Central memory CD8-positive, alpha-beta T cell (primary cell): ENCODE data around the gene TNFAIP3.

Experiments
- ATAC-seq: fragments of 150-1000 bp; cut with Tn5 transposase; replicated peaks from 2 replicates; pipeline ENCODE4 v1.10.0; 2022; ENCODE audit warnings: mild to moderate bottlenecking, moderate FRiP score, moderate number of reproducible peaks; ENCODE audit not compliant: poor library complexity, severe bottlenecking; ENCODE audit errors: extremely low read depth
- DNase-seq, 2 donors: peaks; one replicate each; pipeline ENCODE4 v3.0.0; 2021; ENCODE audit warnings: low spot score in 2 of 2
- H3K27ac Mint-ChIP-seq: one replicate; pipeline ENCODE4 v1.8.0; 2022; ENCODE audit warnings: low read depth, mild to moderate bottlenecking, moderate library complexity, mixed read lengths
- H3K27me3 Mint-ChIP-seq: one replicate; pipeline ENCODE4 v1.8.0; 2022; ENCODE audit warnings: mixed read lengths
- H3K36me3 Mint-ChIP-seq: one replicate; pipeline ENCODE4 v1.8.0; 2022; ENCODE audit warnings: mild to moderate bottlenecking, moderate library complexity, mixed read lengths; ENCODE audit not compliant: insufficient read depth
- H3K4me1 Mint-ChIP-seq: one replicate; pipeline ENCODE4 v1.8.0; 2022; ENCODE audit warnings: mixed read lengths
- H3K4me3 Mint-ChIP-seq: one replicate; pipeline ENCODE4 v1.8.0; 2022; ENCODE audit warnings: mild to moderate bottlenecking, moderate library complexity, mixed read lengths
- H3K9me3 Mint-ChIP-seq: one replicate; pipeline ENCODE4 v1.8.0; 2022; ENCODE audit warnings: mixed read lengths

The TNFAIP3 gene

GRCh38 chr6:137866914-137867684, at the start of gene TNFAIP3:
Gene TNFAIP3 (plus strand): TSS chr6:137867259. CDS start chr6:137871228, 3,969 bp downstream.
- ATAC-seq: peak; percentile 64
- peak; percentile 86 to 96 for DNase-seq
- Mint-ChIP-seq H3K27me3 (no peaks in the 10 kb centered on the region), H3K4me1 (peaks cover 61% of the 10 kb centered on the region), H3K9me3 (no peaks in the 10 kb centered on the region), H3K4me3 (peak within 1 kb of the TSS; percentile 86), H3K36me3 (peaks cover 61% of the 10 kb centered on the region), H3K27ac (peak within 1 kb of the TSS; percentile 99)

- Mint-ChIP-seq H3K27ac (peak overlapping the region; percentile 94), H3K4me3 (no peak overlapping the region), H3K27me3 (no peaks in the 10 kb centered on the region), H3K9me3 (no peaks in the 10 kb centered on the region), H3K36me3 (peaks cover 11% of the 10 kb centered on the region), H3K4me1 (peaks cover 54% of the 10 kb centered on the region)
- DNase-seq (no peak), ATAC-seq (no peak)
These were observed 48.6 kb upstream of the TNFAIP3 start for GRCh38 chr6:137818440-137818839.

GRCh38 chr6:137819740-137820139, 47.3 kb upstream of the TNFAIP3 start:
- Mint-ChIP-seq H3K27ac (peak overlapping the region; percentile 94), H3K4me1 (peaks cover 67% of the 10 kb centered on the region), H3K4me3 (no peak overlapping the region), H3K9me3 (no peaks in the 10 kb centered on the region), H3K27me3 (no peaks in the 10 kb centered on the region), H3K36me3 (peaks cover 23% of the 10 kb centered on the region)
- peak in 1 of 2 donors; percentile 52 for DNase-seq
- peak; percentile 44 for ATAC-seq

- no peak for ATAC-seq
- peaks cover 25% of the 10 kb centered on the region for H3K36me3 Mint-ChIP-seq
- H3K27me3 Mint-ChIP-seq: no peaks in the 10 kb centered on the region
- DNase-seq: no peak
- peak overlapping the region; percentile 94 for H3K27ac Mint-ChIP-seq
- no peaks in the 10 kb centered on the region for H3K9me3 Mint-ChIP-seq
- no peak overlapping the region for H3K4me3 Mint-ChIP-seq
- peaks cover 70% of the 10 kb centered on the region for H3K4me1 Mint-ChIP-seq
These were observed 46.6 kb upstream of the TNFAIP3 start for GRCh38 chr6:137820425-137820824.

GRCh38 chr6:137820952-137821351, 46.1 kb upstream of the TNFAIP3 start:
- no peak for DNase-seq
- Mint-ChIP-seq H3K4me1 (peaks cover 67% of the 10 kb centered on the region), H3K27ac (peak overlapping the region; percentile 94), H3K36me3 (peaks cover 25% of the 10 kb centered on the region), H3K27me3 (no peaks in the 10 kb centered on the region), H3K4me3 (no peak overlapping the region), H3K9me3 (no peaks in the 10 kb centered on the region)
- no peak for ATAC-seq

GRCh38 chr6:137821491-137821890, 45.6 kb upstream of the TNFAIP3 start:
- DNase-seq: no peak
- no peaks in the 10 kb centered on the region for H3K27me3 Mint-ChIP-seq
- no peaks in the 10 kb centered on the region for H3K9me3 Mint-ChIP-seq
- H3K4me3 Mint-ChIP-seq: no peak overlapping the region
- ATAC-seq: no peak
- peak overlapping the region; percentile 59 for H3K27ac Mint-ChIP-seq
- peaks cover 62% of the 10 kb centered on the region for H3K4me1 Mint-ChIP-seq
- H3K36me3 Mint-ChIP-seq: peaks cover 23% of the 10 kb centered on the region

- peak; percentile 67 to 91 for DNase-seq
- Mint-ChIP-seq H3K27ac (peak overlapping the region; percentile 98), H3K9me3 (no peaks in the 10 kb centered on the region), H3K36me3 (peaks cover 26% of the 10 kb centered on the region), H3K4me1 (peaks cover 60% of the 10 kb centered on the region), H3K4me3 (peak overlapping the region; percentile 76), H3K27me3 (no peaks in the 10 kb centered on the region)
- ATAC-seq: peak; percentile 74
These were observed 43.1 kb upstream of the TNFAIP3 start for GRCh38 chr6:137823826-137824555.

GRCh38 chr6:137824556-137824879, 42.5 kb upstream of the TNFAIP3 start:
- DNase-seq (no peak), ATAC-seq (no peak)
- Mint-ChIP-seq H3K27ac (peak overlapping the region; percentile 98), H3K36me3 (peaks cover 26% of the 10 kb centered on the region), H3K9me3 (no peaks in the 10 kb centered on the region), H3K27me3 (no peaks in the 10 kb centered on the region), H3K4me1 (peaks cover 63% of the 10 kb centered on the region), H3K4me3 (peak overlapping the region; percentile 76)

- peak overlapping the region; percentile 98 for H3K27ac Mint-ChIP-seq
- peak overlapping the region; percentile 76 for H3K4me3 Mint-ChIP-seq
- H3K27me3 Mint-ChIP-seq: no peaks in the 10 kb centered on the region
- H3K4me1 Mint-ChIP-seq: peaks cover 59% of the 10 kb centered on the region
- ATAC-seq (no peak), DNase-seq (no peak)
- peaks cover 26% of the 10 kb centered on the region for H3K36me3 Mint-ChIP-seq
- no peaks in the 10 kb centered on the region for H3K9me3 Mint-ChIP-seq
These were observed 42.2 kb upstream of the TNFAIP3 start for GRCh38 chr6:137824896-137825295.

- DNase-seq (no peak), ATAC-seq (no peak)
- peak overlapping the region; percentile 63 for H3K27ac Mint-ChIP-seq
- H3K36me3 Mint-ChIP-seq: peaks cover 21% of the 10 kb centered on the region
- no peaks in the 10 kb centered on the region for H3K9me3 Mint-ChIP-seq
- peaks cover 46% of the 10 kb centered on the region for H3K4me1 Mint-ChIP-seq
- no peaks in the 10 kb centered on the region for H3K27me3 Mint-ChIP-seq
- H3K4me3 Mint-ChIP-seq: no peak overlapping the region
These were observed 39.6 kb upstream of the TNFAIP3 start for GRCh38 chr6:137827411-137827940.

- peaks cover 40% of the 10 kb centered on the region for H3K4me1 Mint-ChIP-seq
- H3K9me3 Mint-ChIP-seq: no peaks in the 10 kb centered on the region
- no peaks in the 10 kb centered on the region for H3K27me3 Mint-ChIP-seq
- peak overlapping the region; percentile 63 for H3K27ac Mint-ChIP-seq
- H3K4me3 Mint-ChIP-seq: no peak overlapping the region
- DNase-seq (no peak), ATAC-seq (no peak)
- peaks cover 18% of the 10 kb centered on the region for H3K36me3 Mint-ChIP-seq
These were observed 38.9 kb upstream of the TNFAIP3 start for GRCh38 chr6:137827977-137828810.

GRCh38 chr6:137829641-137830083, 37.4 kb upstream of the TNFAIP3 start:
- DNase-seq (no peak), ATAC-seq (no peak)
- no peak overlapping the region for H3K27ac Mint-ChIP-seq
- no peaks in the 10 kb centered on the region for H3K9me3 Mint-ChIP-seq
- no peaks in the 10 kb centered on the region for H3K27me3 Mint-ChIP-seq
- H3K36me3 Mint-ChIP-seq: peaks cover 6% of the 10 kb centered on the region
- H3K4me1 Mint-ChIP-seq: peaks cover 26% of the 10 kb centered on the region
- no peak overlapping the region for H3K4me3 Mint-ChIP-seq
